ENCODE results near the gene LRRC66. TPM values are rescaled to one million over a fixed set of nuclear protein-coding genes. Genes with fewer than 3 reads are reported as not detected.

LRRC66 gene
- polyA plus RNA-seq, 3 donors: 0.78 to 1.5 (median 1.4) TPM

GRCh38 chr4:52012651-52013050 lies 7.5 kb downstream of the LRRC66 start:
- no peak for DNase-seq

GRCh38 chr4:52010986-52011385 lies 9.2 kb downstream of the LRRC66 start:
- no peak for DNase-seq

- no peak for DNase-seq
Measured at GRCh38 chr4:52006887-52007286, 13.3 kb downstream of the LRRC66 start.

- no peak for DNase-seq
Measured at GRCh38 chr4:52005604-52006273, 14.4 kb downstream of the LRRC66 start.

- no peak for DNase-seq
Measured at GRCh38 chr4:52004414-52004813, 15.7 kb downstream of the LRRC66 start.

- no peak for DNase-seq
Measured at GRCh38 chr4:52001616-52002015, 18.5 kb downstream of the LRRC66 start.

- no peak for DNase-seq
Measured at GRCh38 chr4:51999250-51999649, 20.9 kb downstream of the LRRC66 start.

- DNase-seq: no peak
Measured at GRCh38 chr4:51998837-51999236, 21.3 kb downstream of the LRRC66 start.

- no peak for DNase-seq
Measured at GRCh38 chr4:51997647-51998046, 22.5 kb downstream of the LRRC66 start.

- no peak for DNase-seq
Measured at GRCh38 chr4:51995647-51996220, 24.4 kb downstream of the LRRC66 start.

- no peak for DNase-seq
Measured at GRCh38 chr4:51965862-51966261, 54.3 kb downstream of the LRRC66 start.

GRCh38 chr4:51963841-51964517 lies 56.2 kb downstream of the LRRC66 start:
- DNase-seq: peak; percentile 10

- no peak for DNase-seq
Measured at GRCh38 chr4:51960486-51960885, 59.7 kb downstream of the LRRC66 start.

- no peak for DNase-seq
Measured at GRCh38 chr4:51958199-51958968, 61.8 kb downstream of the LRRC66 start.

Other genes starting within 250 kb of the LRRC66 start
- gene DCUN1D4, start 177.2 kb downstream of the LRRC66 start, polyA plus RNA-seq (ENCODE audit: insufficient read length in 3 of 3): 10 to 100 TPM; 43.7 to 66.7 (median 60.2) TPM
- 10 to 100 TPM; 41.6 to 42.2 (median 42.2) TPM for gene SGCB, start 17.9 kb upstream of the LRRC66 start, polyA plus RNA-seq (ENCODE audit: insufficient read length in 3 of 3)
- gene SPATA18, start 30.9 kb upstream of the LRRC66 start, polyA plus RNA-seq (ENCODE audit: insufficient read length in 3 of 3): 1 to 10 TPM; 1.1 to 1.6 (median 1.4) TPM